Keratinocyte (primary cell): ENCODE results near the gene CCBE1. TPM values are rescaled to one million over a fixed set of nuclear protein-coding genes. Genes with fewer than 3 reads are reported as not detected.

Experiments
- DNase-seq: peaks from one replicate; pipeline ENCODE4 v3.0.0-alpha.2; 2011; ENCODE audit warnings: low read depth, missing footprints, low spot score
- FAIRE-seq: peaks from 2 replicates; lab custom pipeline; 2011; peaks lifted over from hg19 to GRCh38; lab: Jason Lieb, UNC
- H2AFZ ChIP-seq: 2 replicates; pipeline ENCODE4 v1.6.0; 2012; ENCODE audit warnings: low read length, control low read depth, inconsistent platforms; ENCODE audit not compliant: control insufficient read depth
- H3K27ac ChIP-seq: 2 replicates; pipeline ENCODE4 v1.5.1; 2011; ENCODE audit warnings: low read length; ENCODE audit not compliant: control insufficient read depth, insufficient read depth
- H3K27me3 ChIP-seq: 3 replicates; pipeline ENCODE4 v1.6.0; 2011; ENCODE audit warnings: low read length; ENCODE audit not compliant: control insufficient read depth, insufficient read depth; ENCODE audit errors: extremely low read depth
- H3K36me3 ChIP-seq, 2 experiments: 2 replicates in 1 of 2; 3 replicates in 1 of 2; pipeline ENCODE4 v1.5.1; 2011; ENCODE audit warnings: low read length in 2 of 2, mild to moderate bottlenecking in 1 of 2; ENCODE audit not compliant: control insufficient read depth in 2 of 2, insufficient read depth in 2 of 2; ENCODE audit errors: extremely low read depth in 1 of 2
- H3K4me1 ChIP-seq: 3 replicates; pipeline ENCODE4 v1.5.1; 2011; ENCODE audit warnings: low read length; ENCODE audit not compliant: control insufficient read depth, insufficient read depth; ENCODE audit errors: extremely low read depth
- H3K4me2 ChIP-seq: 3 replicates; pipeline ENCODE4 v1.6.0; 2011; ENCODE audit warnings: low read depth, low read length; ENCODE audit not compliant: control insufficient read depth, insufficient read depth; ENCODE audit errors: extremely low read depth
- H3K4me3 ChIP-seq, 3 experiments: fragments of 200-600 bp in 1 of 3; sonication (generic) in 1 of 3; 2 replicates in 2 of 3; 3 replicates in 1 of 3; pipeline ENCODE4 v1.5.1; 2011 to 2016; ENCODE audit warnings: low read length in 3 of 3, mild to moderate bottlenecking in 3 of 3, control low read depth in 2 of 3, inconsistent platforms in 1 of 3, low read depth in 1 of 3, mixed read lengths in 1 of 3, mixed run types in 1 of 3, moderate library complexity in 1 of 3; ENCODE audit not compliant: control insufficient read depth in 2 of 3, insufficient read depth in 2 of 3; ENCODE audit errors: extremely low read depth in 1 of 3
- H3K79me2 ChIP-seq: 2 replicates; pipeline ENCODE4 v1.6.0; 2012; ENCODE audit warnings: low read length; ENCODE audit not compliant: control insufficient read depth, insufficient read depth
- H3K9ac ChIP-seq: 3 replicates; pipeline ENCODE4 v1.6.0; 2011; ENCODE audit warnings: low read length; ENCODE audit not compliant: control insufficient read depth, insufficient read depth; ENCODE audit errors: extremely low read depth
- H3K9me1 ChIP-seq: 3 replicates; pipeline ENCODE4 v1.6.0; 2011; ENCODE audit warnings: low read length; ENCODE audit not compliant: control insufficient read depth, insufficient read depth; ENCODE audit errors: extremely low read depth
- H3K9me3 ChIP-seq: 2 replicates; pipeline ENCODE4 v1.5.1; 2012; ENCODE audit warnings: low read depth, low read length; ENCODE audit not compliant: control insufficient read depth
- H4K20me1 ChIP-seq: 3 replicates; pipeline ENCODE4 v1.6.0; 2011; ENCODE audit warnings: low read length; ENCODE audit not compliant: control insufficient read depth, insufficient read depth; ENCODE audit errors: extremely low read depth
- CTCF ChIP-seq, 3 experiments: IDR thresholded peaks in 1 of 3; conservative IDR thresholded peaks in 1 of 3; optimal IDR thresholded peaks in 1 of 3; 2 replicates in 2 of 3; 3 replicates in 1 of 3; pipeline versions ENCODE3 to v1.5.1; 2011; ENCODE audit warnings: low read length in 3 of 3, mild to moderate bottlenecking in 3 of 3, moderate library complexity in 2 of 3, control low read depth in 1 of 3, inconsistent platforms in 1 of 3; ENCODE audit not compliant: insufficient read depth in 2 of 3; ENCODE audit errors: extremely low read depth in 1 of 3
- EZH2 ChIP-seq: IDR thresholded peaks from one replicate; pipeline ENCODE4 v1.6.1; 2012; ENCODE audit warnings: inconsistent platforms, mild to moderate bottlenecking, low read length, moderate library complexity
- dilution Hi-C: fragments of 300-500 bp; cut with MboI; formaldehyde crosslinking; loops from one replicate; pipeline ENCODE4 v1.7.0; 2020; ENCODE audit warnings: low sequenced_read_pairs; ENCODE audit not compliant: extremely low pct_ligation_motif_present
- polyA plus RNA-seq, 5 experiments: library from polyadenylated mRNA; depleted of rRNA in 3 of 5; stranded (reverse) in 3 of 5; stranded (forward) in 1 of 5; unstranded in 1 of 5; fragments of >200 nt; gene quantifications; 1 replicate in 1 of 5; 2 replicates in 3 of 5; 3 replicates in 1 of 5; pipeline versions ENCODE4 v1.2.1 to v1.2.3, GENCODE V29; 2011 to 2012; ENCODE audit warnings: missing spikeins in 2 of 5, low read depth in 1 of 5, low replicate concordance in 1 of 5

The CCBE1 gene
- polyA plus RNA-seq, 1 donor (not counting 4 experiments of a cell fraction or from before 2014, with no cell fraction given) = 20.1 TPM

- Histone ChIP-seq H3K79me2 (no peaks in the 10 kb centered on the region), H2AFZ (no peak overlapping the region), H3K4me3 (no peak overlapping the region), H3K36me3 (no peaks in the 10 kb centered on the region), H3K9ac (no peak overlapping the region), H3K9me1 (no peaks in the 10 kb centered on the region), H3K4me1 (peaks cover 11% of the 10 kb centered on the region), H3K4me2 (no peak overlapping the region), H3K9me3 (no peaks in the 10 kb centered on the region), H3K27me3 (no peaks in the 10 kb centered on the region), H3K27ac (no peak overlapping the region), H4K20me1 (no peaks in the 10 kb centered on the region)
- dilution Hi-C loops = no loop called here
- no peak for TF ChIP-seq CTCF (optimal IDR thresholded peaks at IDR 0.05 in 1 of 3, IDR thresholded peaks at IDR 0.05 in 1 of 3, conservative IDR thresholded peaks at IDR 0.05 in 1 of 3; ENCODE audit: extremely low read depth in 1 of 3, insufficient read depth in 2 of 3, low read length in 3 of 3)
- no peak for TF ChIP-seq EZH2
- no peak for FAIRE-seq
- no peak for DNase-seq
Observed at GRCh38 chr18:59515147-59515546, 182.1 kb downstream of the CCBE1 start.

- peaks cover 11% of the 10 kb centered on the region for H3K4me1 ChIP-seq
- DNase-seq (no peak), FAIRE-seq (no peak)
- no peak overlapping the region for H3K9ac ChIP-seq
- no peak overlapping the region for H3K4me3 ChIP-seq
- no peaks in the 10 kb centered on the region for H4K20me1 ChIP-seq
- TF ChIP-seq CTCF (optimal IDR thresholded peaks at IDR 0.05 in 1 of 3, IDR thresholded peaks at IDR 0.05 in 1 of 3, conservative IDR thresholded peaks at IDR 0.05 in 1 of 3; ENCODE audit: extremely low read depth in 1 of 3, insufficient read depth in 2 of 3, low read length in 3 of 3) = no peak
- TF ChIP-seq EZH2 = no peak
- H3K9me1 ChIP-seq = no peaks in the 10 kb centered on the region
- no peaks in the 10 kb centered on the region for H3K79me2 ChIP-seq
- dilution Hi-C loops = no loop called here
- H3K27me3 ChIP-seq = no peaks in the 10 kb centered on the region
- H3K27ac ChIP-seq = no peak overlapping the region
- no peaks in the 10 kb centered on the region for H3K36me3 ChIP-seq
- no peaks in the 10 kb centered on the region for H3K9me3 ChIP-seq
- no peak overlapping the region for H2AFZ ChIP-seq
- H3K4me2 ChIP-seq = no peak overlapping the region
Observed at GRCh38 chr18:59514203-59514602, 183.0 kb downstream of the CCBE1 start.
